Loucy (cell line): ENCODE results near the gene MMAB.

Experiments
- CTCF ChIP-seq: fragments of 200-600 bp; sonication (generic); conservative IDR thresholded peaks from 2 replicates; pipeline ENCODE4 v1.5.1; 2014; ENCODE audit warnings: mild to moderate bottlenecking, antibody characterized with exemption, low read length
- EZH2phosphoT487 ChIP-seq: fragments of 200-600 bp; IDR thresholded peaks from 2 replicates; pipeline ENCODE4 v1.6.1; 2018; ENCODE audit warnings: antibody characterized with exemption, mild to moderate bottlenecking, moderate library complexity, borderline replicate concordance

- TF ChIP-seq CTCF (no peak), EZH2phosphoT487 (no peak)
Observed at GRCh38 chr12:109589691-109590245, 16.5 kb upstream of the MMAB start.
